Measurements from ENCODE around the gene SDHA.

SDHA gene

DNA sequence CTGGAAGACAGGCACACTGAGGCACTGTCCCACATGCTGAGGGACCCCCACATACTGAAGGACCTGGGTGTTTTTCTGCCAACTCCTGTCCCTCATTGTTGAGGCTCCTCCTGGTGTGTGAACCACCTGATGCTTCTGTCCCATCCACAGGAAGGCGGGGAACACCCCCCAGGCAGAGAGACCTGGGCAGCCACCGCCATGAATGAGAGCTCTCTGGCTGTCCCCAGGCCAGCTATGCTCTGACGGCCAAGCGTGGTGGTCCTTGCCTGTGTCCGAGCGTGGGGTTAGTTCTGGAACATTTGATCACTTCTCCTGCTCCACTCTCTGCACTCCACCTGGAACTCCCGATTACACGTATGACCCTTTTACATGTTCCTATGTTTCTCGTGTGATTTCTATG, 38.7 kb upstream of the SDHA start:
- no peak for DNase-seq (ENCODE audit: insufficient read length, low spot score)
- no peak for FAIRE-seq
- no peak for TF ChIP-seq POLR2A (IDR thresholded peaks at IDR 0.05; ENCODE audit: low read depth, low read length)

DNA sequence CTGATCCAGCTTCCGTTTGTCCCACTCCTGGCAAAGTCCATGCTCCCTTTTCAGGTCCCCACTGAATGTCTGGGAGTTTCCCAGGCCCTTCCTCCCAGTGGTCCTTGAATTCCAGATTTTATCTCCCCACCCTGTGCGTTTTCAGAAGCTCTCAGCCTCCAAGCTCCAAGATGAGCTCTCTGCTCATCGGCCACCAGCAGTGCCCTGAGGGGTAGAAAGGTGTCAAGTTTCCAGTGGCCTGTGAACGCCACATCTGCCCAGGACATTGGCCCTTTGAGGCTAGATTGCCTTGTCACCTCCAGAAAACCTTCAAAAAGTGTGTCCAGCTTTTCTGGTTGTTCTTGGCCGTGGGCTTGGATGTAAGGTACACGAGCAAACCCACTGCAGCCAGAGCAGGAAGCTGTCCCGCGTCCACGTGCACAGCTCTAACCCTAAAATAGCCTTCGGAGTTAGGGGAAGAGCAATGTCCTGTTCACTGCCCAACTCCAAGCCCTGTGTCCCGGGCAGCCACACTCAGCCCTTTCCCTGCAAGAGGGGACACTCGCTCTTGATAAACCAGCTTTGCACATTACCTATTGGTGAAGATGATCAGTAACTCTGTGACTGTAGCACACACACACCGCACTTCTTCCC, 37.7 kb upstream of the SDHA start:
- FAIRE-seq (no peak), DNase-seq (ENCODE audit: insufficient read length, low spot score) (no peak)
- no peak for TF ChIP-seq POLR2A (IDR thresholded peaks at IDR 0.05; ENCODE audit: low read depth, low read length)

DNA sequence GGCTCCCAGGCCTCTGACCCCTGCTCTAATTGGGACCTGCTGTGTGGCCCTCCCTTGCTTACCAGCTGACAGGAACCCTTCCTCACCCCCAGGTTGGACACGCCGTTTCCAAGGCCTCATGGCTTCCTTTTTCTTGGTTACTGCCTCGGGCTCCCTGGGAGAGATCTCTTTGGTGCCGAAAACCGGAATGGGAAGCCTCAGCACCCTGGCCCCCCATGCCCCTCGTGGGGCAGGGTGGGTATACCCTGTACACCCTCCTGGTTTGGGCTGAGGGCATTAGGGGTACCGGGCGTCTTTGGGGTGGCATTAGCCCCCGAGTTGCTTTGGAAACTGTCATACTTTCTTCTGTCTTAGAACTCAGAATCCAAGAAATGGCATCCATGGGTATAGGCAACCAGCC, 37.0 kb upstream of the SDHA start:
- DNase-seq (ENCODE audit: insufficient read length, low spot score) (no peak), FAIRE-seq (no peak)
- no peak for TF ChIP-seq POLR2A (IDR thresholded peaks at IDR 0.05; ENCODE audit: low read depth, low read length)

- DNase-seq (ENCODE audit: insufficient read length, low spot score) (no peak), FAIRE-seq (no peak)
- TF ChIP-seq POLR2A (IDR thresholded peaks at IDR 0.05; ENCODE audit: low read depth, low read length), result no peak
Measured at GRCh38 chr5:181566-181965, 36.6 kb upstream of the SDHA start.

DNA sequence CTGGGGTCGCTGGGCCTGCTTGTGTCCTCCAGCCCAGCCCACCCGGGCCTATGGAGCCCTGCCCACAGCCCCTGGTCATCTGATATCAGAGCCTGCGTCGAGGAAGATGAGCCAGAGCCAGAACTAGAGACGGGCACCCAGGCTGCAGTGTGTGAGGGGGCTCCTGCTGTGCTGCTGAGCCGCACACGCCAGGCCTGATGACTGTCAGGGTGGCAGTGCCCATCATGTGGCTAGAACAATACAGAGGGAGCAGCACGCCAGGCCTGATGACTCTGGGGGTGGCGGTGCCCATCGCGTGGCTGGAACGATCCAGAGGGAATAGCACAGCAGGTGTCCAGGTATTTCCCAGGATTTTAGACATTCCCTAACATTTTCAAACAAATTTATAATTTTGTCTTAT, 36.0 kb upstream of the SDHA start:
- DNase-seq (ENCODE audit: insufficient read length, low spot score) (no peak), FAIRE-seq (no peak)
- TF ChIP-seq POLR2A (IDR thresholded peaks at IDR 0.05; ENCODE audit: low read depth, low read length), result no peak

DNA sequence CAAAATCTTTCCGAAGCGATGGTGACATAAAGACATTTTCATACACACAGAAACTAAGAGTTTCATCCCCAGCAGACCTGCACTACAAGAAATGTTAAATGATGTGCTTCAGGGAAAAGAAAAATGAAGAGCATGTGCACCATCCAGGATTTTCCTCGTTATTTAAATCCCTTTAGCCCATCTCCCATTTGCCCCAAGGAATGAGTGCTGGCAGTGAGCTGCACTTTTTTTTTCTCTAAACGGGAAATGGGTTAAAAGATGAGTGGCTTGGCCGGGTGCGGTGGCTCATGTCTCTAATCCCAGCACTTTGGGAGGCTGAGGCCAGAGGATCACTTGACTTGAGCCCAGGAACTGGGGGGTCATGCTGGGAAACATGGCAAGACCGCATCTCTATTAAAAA, 33.6 kb upstream of the SDHA start:
- DNase-seq (ENCODE audit: insufficient read length, low spot score) (no peak), FAIRE-seq (no peak)

DNA sequence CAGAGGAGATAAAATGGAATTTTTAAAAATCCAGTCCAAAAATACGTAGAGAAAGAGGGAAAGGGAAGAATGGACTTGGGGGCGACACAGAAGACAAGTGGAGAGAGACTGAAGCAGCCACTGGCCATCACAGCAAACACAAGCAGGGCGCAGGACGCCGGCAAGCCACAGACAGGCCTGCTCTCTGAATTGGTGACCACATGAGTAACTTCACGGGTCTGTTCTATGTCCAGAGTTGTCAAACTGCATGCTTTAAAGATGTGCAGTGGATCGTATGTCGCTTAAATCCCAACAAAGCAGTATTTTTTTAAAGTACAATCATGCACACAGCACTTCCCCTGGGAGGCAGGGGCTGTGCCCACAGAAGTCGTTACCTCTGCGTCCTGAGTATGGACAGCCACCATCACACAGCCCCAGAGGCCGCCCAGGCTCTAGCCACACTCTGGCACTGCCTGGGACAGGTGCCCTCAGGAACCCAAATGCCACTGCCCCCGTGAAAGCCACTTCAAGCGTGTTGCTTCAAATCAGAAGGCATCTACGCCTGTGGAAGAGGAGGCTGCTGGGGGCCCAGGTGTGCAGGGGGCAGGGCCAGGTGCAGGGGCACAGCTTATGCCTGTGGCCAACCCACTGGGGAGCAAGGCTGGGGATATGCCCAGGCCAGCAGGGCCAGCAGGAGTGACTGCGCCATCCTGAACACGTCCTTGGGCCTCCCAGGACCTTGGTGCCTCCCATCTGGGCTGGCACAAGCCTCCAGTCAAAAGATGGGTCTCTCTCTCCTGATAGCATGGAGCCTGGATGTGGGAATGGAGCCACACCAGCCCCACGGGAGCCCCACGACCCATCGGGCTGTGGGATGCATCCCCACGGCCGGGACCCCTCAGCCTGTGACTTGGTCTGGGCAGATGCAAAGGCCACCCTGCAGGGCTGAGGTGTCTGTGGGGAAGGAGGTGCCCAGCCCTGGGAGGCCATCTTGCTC, 32.7 kb upstream of the SDHA start:
- no peak for DNase-seq (ENCODE audit: insufficient read length, low spot score)
- FAIRE-seq, result no peak
- TF ChIP-seq POLR2A (IDR thresholded peaks at IDR 0.05; ENCODE audit: low read depth, low read length), result no peak

More for the DNA sequence above, 33.6 kb upstream of the SDHA start:
- no peak for TF ChIP-seq POLR2A (IDR thresholded peaks at IDR 0.05; ENCODE audit: low read depth, low read length)

- no peak for DNase-seq (ENCODE audit: insufficient read length, low spot score)
- FAIRE-seq, result no peak
Measured at GRCh38 chr5:186091-187041, 31.8 kb upstream of the SDHA start.

DNA sequence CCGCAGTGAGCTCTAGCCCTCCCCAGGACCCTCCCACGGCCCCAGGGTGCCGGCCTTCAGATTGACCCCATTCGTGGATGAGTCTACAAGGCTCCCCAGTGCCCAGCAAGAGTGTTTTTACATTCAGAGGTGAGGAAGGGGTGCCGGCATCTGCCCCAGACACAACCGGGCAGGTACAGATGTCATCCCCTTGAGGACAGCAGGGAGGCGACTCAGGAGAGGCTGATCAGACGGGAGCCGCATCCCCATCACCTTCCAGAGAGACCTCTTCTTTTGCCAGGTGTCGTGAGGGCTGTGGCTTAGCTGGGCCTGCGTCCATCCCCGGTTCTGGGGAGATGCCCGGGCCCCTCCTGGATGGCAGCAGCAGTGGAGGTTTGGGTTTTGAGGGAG, 31.1 kb upstream of the SDHA start:
- no peak for TF ChIP-seq POLR2A (IDR thresholded peaks at IDR 0.05; ENCODE audit: low read depth, low read length)
- DNase-seq (ENCODE audit: insufficient read length, low spot score) (no peak), FAIRE-seq (no peak)

More at GRCh38 chr5:186091-187041, 31.8 kb upstream of the SDHA start:
- no peak for TF ChIP-seq POLR2A (IDR thresholded peaks at IDR 0.05; ENCODE audit: low read depth, low read length)

- no peak for FAIRE-seq
Measured at GRCh38 chr5:187617-188451, 30.3 kb upstream of the SDHA start.

DNA sequence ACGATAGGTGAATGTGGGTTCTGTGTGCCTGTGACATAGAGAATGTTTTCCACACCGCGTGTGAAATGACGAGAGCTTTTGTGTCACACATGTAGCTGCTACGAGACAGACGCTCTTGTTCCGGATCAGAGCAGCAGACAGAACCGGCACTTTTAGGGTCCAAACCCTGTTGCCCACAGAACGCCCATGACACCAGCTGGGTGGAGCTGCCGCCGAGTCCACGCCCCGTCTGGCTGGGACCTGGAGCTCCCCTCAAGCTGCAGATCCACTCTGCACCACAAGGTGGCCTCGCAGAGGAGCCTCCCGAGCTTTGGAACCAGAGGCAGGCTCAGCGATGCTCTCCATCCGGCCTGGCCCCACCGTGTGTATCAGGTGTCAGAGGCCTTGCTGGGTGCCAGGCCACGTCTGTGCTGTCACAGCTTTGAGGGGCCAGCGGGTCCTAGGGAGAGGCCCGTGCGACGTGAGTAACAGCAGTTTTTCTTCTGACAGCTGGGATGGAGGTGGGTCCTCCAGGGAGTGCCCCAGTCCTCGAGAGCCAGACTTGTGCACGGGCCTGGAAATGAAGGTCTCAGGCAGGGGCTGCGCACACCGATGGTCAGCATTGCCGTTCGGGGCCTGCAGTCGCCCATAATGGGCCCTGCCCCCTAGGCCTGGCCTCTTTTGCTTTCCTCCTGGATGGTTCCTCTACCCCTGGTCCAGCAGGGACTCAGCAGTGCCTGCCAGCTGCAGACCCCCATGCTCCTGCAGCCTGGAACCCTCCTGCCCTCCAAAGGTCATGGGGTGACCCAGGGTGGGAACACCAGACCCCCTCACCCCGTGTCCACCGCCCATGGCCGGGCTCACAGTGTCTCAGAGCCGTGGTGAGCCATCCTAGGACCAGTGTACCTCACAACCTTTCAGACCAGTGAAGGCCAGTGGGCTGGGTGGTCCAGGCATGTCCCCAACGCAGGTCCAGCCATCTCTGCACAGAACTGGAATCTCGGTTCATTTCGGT, 29.3 kb upstream of the SDHA start:
- 0 out of 2 replicates have a peak, but pooled peaks have one; percentile 9 for TF ChIP-seq POLR2A (IDR thresholded peaks at IDR 0.05; ENCODE audit: low read depth, low read length)
- peak; percentile 100 for DNase-seq (ENCODE audit: insufficient read length, low spot score)
- peak; percentile 73 for FAIRE-seq

More at GRCh38 chr5:187617-188451, 30.3 kb upstream of the SDHA start:
- no peak for TF ChIP-seq POLR2A (IDR thresholded peaks at IDR 0.05; ENCODE audit: low read depth, low read length)
- no peak for DNase-seq (ENCODE audit: insufficient read length, low spot score)

GRCh38 chr5:189486-189885, 28.6 kb upstream of the SDHA start:
- no peak for TF ChIP-seq POLR2A (IDR thresholded peaks at IDR 0.05; ENCODE audit: low read depth, low read length)
- no peak for DNase-seq (ENCODE audit: insufficient read length, low spot score)
- no peak for FAIRE-seq

Measured in H54 (cell line).